PFSK-1 (cell line): ENCODE measurements around the gene SNTB2.

Experiments used
- POLR2AphosphoS5 ChIP-seq: IDR thresholded peaks from 2 replicates; pipeline ENCODE4 v1.6.1; 2012; ENCODE audit warnings: low read depth, mild to moderate bottlenecking, control low read depth, low read length, moderate library complexity
- SIN3A ChIP-seq: IDR thresholded peaks from 2 replicates; pipeline ENCODE4 v1.6.1; 2012; ENCODE audit warnings: mild to moderate bottlenecking, low read length, moderate library complexity, borderline replicate concordance; ENCODE audit not compliant: insufficient read depth
- TAF1 ChIP-seq: IDR thresholded peaks from 2 replicates; pipeline ENCODE4 v1.6.1; 2012; ENCODE audit warnings: low read length, control low read depth, borderline replicate concordance; ENCODE audit not compliant: insufficient read depth

- TF ChIP-seq TAF1 (no peak), POLR2AphosphoS5 (no peak), SIN3A (no peak)
These were observed 7.5 kb downstream of the SNTB2 start for GRCh38 chr16:69194488-69194887.
